ENCODE results near the gene OPHN1.

GRCh38 chrX:68139791-68140190, 293.5 kb downstream of the OPHN1 start:
- TF ChIP-seq POLR2A (IDR thresholded peaks at IDR 0.05; ENCODE audit: low read depth, low read length) (no peak), TAF1 (IDR thresholded peaks at IDR 0.05; ENCODE audit: low read depth, low read length) (no peak)
